GM18517 (cell line): ENCODE data around the gene OSGEP.

Source experiments
- ATAC-seq: cut with Tn5 transposase; IDR thresholded peaks from one replicate; pipeline ENCODE4 v1.9.1; 2021; ENCODE audit warnings: mild to moderate bottlenecking, moderate library complexity; ENCODE audit not compliant: unreplicated experiment

The OSGEP gene

DNA sequence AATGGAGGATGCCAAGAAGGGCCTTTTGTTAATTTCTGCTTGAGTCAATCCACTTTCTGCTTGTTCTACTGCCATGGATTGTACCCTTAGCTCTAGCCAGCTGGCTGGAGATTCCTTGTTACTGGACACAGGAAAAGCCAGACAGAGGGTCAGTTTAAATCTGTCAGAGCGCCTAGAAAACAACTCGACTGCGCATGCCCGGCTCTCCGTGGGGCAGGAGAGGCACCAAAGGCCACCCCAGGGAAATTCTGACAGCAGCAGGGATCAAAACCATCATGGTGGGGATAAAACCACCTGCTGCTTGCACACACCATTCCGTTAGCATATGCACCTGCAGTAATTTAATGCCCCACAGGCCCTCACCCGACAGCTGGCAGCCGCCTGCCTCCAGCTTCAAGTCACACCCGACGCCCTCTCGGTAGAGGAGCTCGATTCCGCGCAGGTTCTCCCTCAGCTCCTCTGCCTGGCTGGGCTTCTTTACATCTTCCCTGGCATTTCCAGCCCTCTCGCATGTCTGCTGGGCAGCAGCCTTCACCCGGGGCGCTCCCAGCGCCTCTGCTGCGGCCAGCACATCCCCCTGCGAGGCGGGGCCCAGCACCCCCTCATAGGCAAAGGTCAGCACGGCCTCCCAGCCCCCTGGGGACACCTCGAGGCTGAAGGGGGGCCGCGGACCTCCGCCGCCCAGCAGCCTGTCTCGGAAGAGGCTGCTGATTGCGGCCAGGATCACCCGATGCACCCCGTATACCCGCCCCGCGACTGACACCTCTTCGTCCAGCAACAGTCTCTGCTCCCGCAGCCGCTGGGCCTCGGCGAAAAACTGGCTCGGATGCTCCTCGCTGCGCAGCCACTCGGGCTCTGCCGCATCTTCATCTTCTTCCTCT lies 19.7 kb downstream of the OSGEP start:
- no peak for ATAC-seq

DNA sequence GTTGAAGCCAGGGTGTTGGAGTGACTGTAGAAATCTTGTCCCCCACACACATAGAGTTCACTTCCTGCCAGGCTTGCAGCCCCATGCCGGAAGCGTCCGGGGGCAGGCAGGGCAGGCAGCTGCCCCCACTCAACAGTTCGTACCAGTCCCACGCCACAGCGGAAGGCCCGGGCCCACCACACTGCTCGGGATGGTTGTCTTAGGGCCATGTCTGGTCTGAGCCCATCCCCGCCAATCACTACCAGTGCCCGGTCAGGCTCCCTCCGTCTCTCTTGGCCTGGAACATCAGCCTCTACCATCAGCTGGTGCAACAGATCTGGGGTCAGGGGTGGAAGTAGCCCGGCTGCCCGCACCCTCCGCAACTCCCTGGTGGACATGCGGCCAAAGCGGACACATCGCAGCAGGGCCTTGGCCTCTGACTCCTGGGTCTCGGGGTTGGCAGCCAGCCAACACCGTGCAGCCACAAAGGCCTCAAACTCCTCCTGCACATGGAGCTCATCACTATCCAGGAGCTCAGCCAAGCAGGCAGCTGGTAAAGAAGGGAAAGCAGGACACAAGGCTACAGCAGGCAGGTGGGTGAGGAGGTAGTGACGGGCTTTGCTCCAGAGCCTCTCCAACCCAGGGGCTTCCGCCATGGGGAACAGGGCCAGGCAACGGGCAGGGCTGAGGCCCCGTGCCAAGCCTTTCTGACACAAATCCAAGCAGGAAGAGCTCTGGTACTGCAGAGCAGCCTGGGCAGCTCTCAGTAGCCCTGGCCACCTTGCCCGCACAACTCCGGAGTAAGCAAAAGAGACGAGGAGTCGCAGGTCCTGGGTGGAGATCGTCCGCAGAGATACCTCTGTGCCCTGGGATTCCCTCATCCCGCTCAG lies 24.6 kb downstream of the OSGEP start:
- ATAC-seq = no peak

DNA sequence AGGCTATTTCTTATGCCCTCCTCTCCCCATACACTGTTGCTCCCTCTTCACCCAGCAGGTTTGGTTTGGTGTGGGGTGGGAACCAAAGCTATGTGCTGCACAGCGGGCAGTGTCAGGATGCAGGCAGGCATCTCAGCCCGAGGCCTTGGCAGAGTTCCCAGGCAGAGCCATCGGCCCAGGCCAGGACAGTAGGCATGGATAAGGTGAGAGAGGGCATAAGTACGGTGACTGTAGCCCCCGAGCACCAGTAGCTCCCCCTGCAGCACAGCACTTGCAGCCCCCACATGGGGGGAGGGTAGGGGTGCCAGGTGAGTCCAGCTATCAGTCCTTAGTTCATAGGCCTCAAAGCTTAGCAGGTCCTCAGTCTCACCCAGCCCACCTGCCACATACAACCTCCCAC lies 25.8 kb downstream of the OSGEP start:
- no peak for ATAC-seq

DNA sequence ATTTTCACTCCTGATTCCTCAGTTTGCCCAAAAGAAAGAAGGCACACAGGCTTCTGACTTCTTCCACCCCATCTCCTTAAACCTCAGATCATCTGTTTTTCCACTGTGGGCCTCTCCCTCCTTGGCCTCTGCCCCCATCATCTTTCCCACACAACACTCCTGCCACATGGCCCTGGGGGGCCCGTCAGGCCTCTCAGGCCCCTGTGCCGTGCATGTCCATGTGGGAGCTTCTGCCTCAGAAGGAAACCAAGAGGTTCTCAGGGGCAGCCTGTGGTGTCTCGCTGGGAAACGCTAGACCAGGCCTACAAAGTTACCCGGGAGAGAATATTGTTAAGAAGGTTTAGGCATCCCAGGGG lies 26.6 kb downstream of the OSGEP start:
- peak; percentile 38 for ATAC-seq

DNA sequence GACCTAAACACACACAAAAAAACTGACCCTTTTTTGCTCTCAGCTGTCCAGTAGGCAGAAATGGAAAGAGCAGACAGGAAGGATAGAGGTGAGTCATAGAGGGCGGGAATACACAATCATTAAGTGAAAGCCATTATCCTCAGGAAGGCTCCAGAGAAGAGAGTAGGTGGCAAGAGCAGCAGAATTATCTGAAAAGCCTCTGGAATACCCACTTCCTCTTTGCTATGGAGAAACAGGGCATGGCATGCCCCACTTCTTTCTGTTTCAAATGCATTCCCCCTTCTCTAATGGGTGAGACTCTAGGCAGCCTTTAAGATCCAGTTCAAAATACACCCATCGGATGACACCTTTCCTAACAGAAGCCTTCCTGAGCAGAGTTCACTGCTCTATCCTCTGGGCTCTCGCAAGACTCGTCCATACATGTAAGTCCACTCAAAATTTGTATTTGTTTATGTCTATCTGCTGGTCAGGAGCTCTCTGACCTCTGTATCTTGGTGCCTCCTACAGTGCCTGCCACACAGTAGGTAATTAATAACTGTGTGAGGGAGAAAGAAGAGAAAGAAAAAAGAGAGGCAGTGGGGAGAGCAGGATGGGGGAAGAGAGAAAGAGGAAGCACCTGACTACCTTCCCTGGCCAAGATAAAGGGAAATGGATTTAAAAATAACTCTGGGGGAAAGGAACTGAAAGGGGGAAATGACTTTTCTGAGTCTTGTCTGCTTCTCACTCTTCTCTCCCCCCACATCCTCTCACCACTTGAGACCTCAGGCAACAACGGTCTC lies 27.2 kb downstream of the OSGEP start:
- peak; percentile 71 for ATAC-seq

GRCh38 chr14:20424851-20425250 lies 29.8 kb downstream of the OSGEP start:
- no peak for ATAC-seq

- no peak for ATAC-seq
Measured at GRCh38 chr14:20422886-20423285, 31.7 kb downstream of the OSGEP start.

GRCh38 chr14:20421267-20421666 lies 33.3 kb downstream of the OSGEP start:
- no peak for ATAC-seq

- ATAC-seq = no peak
Measured at GRCh38 chr14:20419419-20419818, 35.2 kb downstream of the OSGEP start.

DNA sequence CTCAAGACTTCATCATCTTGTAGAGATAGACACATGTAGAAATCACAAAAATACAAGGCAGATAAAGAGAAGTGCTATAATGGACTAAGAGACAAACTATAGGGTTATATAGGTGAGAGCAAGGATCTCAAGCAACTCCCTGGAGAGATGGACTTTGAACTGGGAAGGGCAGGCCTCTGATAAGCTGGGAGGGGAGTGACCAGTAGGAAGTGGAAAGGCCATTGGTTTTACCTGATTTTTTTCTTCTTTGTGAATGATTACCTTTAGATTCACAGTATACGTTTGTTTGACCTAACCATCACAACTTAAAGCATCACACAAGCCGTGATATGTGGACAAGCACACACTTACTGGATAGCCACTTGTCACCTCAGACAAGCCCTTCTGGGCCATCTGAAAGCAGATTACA lies 36.1 kb downstream of the OSGEP start:
- no peak for ATAC-seq

DNA sequence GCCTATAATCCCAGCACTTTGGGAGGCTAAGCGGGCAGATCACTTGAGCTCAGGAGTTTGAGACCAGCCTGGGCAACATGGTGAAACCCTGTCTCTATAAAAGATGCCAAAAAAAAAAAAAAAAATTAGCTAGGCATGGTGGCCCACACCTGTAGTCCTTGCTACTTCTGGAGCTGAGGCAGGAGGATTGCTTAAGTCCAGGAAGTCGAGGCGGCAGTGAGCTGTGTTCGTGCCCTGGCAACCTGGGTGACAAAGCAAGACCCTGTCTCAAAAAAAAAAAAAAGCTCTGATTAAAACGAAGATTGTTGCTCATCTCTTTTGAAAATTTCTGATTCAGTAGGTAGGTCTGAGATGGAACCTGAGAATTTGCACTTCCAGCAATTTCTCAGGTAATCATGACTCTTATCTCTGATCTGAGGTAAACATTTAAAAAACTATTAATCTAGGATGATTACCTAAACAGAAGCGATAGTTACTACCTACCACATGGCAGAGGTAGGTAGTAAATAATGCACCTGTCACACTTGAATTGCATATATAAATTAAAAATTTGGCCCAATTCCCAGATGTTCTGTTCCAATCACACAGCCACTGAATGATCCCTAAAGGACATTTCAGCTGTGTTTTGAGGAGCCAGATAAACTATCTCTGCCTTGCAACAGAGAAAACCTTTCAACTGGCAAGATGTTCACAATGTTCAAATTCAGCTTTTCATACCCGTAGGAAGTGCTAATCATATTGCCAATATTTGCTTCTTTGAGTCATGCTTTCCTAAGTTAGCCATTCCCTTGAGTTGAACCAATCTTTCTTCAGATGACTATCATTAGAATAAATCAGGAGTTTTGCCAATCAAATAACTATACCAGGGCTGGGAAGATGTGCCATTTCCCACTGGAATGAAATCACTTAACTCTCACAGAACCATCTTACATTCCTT lies 37.1 kb downstream of the OSGEP start:
- no peak for ATAC-seq

GRCh38 chr14:20416223-20416622 lies 38.4 kb downstream of the OSGEP start:
- no peak for ATAC-seq

- ATAC-seq = peak; percentile 67
Measured at GRCh38 chr14:20415782-20416206, 38.8 kb downstream of the OSGEP start.

- no peak for ATAC-seq
Measured at GRCh38 chr14:20413744-20414082, 40.9 kb downstream of the OSGEP start.

GRCh38 chr14:20412876-20413743 lies 41.5 kb downstream of the OSGEP start, which contains the start of gene TEP1:
Gene TEP1 (minus strand): TSS chr14:20413501. CDS start chr14:20408439, 5,062 bp downstream.
- ATAC-seq = peak; percentile 41

DNA sequence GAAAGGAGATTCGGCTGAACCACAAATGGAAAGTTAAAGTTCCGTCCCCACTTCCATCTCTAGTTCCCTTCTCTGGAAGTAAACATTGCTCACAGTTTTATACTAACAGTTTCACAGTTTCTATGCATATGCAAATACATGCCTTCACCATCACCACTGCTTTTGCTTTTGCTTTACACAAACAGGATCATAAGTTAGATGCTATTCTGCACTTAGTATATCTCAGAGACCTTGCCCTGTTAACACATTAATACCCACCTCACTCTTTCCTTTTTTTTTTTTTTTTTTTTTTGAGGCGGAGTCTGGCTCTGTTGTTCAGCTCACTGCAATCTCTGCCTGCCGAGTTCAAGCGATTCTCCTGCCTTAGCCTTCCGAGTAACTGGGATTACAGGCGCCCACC lies 42.2 kb downstream of the OSGEP start:
- ATAC-seq = peak; percentile 78

GRCh38 chr14:20409226-20409625 lies 45.4 kb downstream of the OSGEP start:
- no peak for ATAC-seq

DNA sequence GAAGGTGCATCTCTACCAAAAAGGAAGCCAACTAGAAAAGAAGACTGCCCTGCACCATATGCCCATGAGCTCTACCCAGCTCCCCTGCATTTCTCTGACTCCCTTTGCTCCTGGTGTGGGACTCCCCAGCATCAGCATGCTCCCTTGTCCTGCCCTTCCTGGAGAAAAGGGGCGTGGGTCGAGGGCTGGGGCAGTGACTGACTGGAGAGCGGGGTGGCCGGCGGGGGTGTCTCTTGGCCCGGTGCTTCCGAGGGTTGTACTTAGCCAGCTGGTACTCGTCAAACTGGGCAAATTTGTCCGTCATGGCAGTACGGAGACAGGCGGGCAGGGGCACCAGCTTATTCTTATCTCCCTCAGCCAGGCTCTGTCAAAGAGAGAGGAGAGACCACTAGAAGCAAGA lies 51.1 kb downstream of the OSGEP start:
- ATAC-seq = no peak

DNA sequence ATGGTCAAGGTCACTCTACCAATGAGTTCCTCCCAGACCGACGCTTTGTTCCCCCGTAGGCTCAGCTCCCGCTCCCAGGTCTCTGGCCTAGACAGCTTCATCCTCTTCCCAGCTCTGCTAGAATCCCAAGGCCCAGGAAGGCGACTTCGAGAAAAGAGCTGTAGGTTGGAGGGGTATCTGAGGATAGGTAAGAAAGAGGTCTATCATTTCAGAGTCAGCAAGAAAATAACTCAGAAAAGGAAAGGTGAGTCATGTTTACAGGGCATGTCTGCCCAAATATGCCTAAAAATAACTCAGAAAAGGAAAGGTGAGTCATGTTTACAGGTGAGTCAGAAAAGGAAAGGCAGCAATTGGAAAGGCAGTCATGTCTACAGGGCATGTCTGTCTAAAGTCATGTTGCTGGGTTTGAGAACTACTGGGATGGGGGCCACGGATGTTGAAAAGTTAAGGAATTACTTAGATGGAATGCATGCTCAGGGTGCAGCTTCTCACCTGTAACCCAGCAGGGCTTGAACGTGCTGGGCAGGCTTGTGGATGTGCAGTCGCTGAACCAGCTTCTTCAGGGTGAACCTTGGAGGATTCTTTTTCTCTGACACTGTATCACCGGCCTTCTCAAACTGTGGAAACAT lies 53.5 kb downstream of the OSGEP start:
- no peak for ATAC-seq
